HG02623 (cell line): ENCODE data around the gene KDSR.
"Not testable (repeated sequence)": the region's sequence is repeated elsewhere in the genome, so short reads cannot be mapped to it uniquely, and the experiment has no call there.

Experiments
- ATAC-seq: cut with Tn5 transposase; IDR thresholded peaks from one replicate; pipeline ENCODE4 v1.9.1; 2021; ENCODE audit warnings: moderate library complexity; ENCODE audit not compliant: unreplicated experiment

Gene KDSR

DNA sequence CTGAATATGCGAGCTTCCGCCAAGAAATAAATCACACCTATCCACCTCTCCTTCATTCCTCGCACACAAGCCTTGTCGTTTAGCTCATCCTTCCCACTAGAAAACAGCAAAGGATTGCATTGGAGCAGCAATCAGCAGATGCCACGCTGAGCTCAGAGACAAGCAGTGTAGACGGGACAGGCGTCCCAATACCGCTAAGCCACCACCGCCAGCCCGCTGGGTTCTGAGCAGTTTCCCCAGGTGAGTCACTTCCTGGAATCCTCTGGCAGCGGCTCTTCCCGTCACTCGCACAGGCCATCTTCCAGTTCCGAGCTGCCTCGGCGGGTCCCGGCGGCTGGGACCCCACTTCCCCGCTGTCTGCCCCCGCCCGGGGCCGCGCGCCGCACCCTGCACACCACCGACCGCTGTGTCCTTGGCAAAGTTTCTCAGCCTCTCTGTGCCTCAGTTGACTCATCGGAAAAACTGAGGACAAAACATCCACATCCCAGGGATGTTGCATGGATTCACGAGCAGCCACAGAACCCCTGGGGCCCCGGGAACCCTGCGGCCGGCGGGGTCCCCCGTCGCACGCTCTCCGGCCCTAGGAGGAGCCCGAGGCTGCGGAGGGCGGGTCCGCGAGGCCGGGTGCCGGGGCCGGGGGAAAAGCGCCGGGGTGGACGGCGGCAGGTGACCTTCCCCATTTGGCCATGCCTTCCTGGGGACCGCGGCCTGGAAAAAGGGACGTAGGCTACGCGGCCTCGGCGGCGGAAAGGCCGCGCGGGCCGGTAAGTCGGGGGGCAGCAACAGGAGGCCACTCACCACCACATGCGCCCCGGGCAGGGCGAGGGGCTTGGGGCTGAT lies 573 bp downstream of the KDSR start:
- peak; percentile 27 for ATAC-seq

DNA sequence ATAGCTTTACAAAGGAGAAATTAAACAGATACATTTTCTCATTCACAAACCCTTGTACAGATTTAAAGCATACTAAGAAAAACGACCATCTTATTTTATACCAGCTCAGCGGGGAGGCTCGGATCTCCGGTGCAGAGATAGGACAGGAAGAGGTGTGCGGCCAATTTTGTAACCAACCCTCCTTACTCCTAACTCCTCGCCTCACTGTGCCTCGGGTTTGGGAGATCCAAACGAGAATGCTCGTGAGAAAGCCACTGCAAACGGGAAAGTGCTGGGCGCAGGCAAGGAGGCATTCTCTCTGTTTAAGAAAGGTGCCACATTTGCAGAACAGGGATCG lies 1.2 kb downstream of the KDSR start:
- ATAC-seq: no peak

DNA sequence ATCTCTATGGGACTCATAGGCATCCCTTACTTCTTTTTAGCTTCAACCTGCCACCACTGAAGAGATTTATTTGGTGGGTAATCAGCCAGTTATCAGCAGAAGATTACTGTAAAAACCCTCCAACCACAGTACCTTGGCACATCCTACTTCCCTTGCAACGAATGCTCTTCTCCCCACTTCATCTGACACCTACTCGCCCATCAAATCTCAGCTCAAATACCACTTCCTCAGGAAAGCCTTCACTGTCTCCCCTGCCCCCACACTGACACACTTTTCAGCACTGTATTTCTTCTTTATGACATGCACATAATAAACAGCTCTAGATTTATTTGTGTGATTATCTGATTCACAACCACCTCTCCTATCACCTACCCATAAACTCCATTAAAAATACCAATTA lies 3.1 kb downstream of the KDSR start:
- no peak for ATAC-seq

DNA sequence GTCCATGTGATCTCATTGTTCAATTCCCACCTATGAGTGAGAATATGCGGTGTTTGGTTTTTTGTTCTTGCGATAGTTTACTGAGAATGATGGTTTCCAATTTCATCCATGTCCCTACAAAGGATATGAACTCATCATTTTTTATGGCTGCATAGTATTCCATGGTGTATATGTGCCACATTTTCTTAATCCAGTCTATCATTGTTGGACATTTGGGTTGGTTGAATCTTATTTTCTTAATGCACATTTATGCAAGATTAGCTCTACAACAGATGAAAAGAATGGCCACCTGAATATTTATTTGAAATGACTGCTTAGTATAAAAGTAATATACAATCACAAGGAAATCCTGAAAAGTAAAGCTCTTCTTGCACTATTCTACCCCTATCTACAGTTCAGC lies 3.6 kb downstream of the KDSR start:
- ATAC-seq: not testable (repeated sequence)

DNA sequence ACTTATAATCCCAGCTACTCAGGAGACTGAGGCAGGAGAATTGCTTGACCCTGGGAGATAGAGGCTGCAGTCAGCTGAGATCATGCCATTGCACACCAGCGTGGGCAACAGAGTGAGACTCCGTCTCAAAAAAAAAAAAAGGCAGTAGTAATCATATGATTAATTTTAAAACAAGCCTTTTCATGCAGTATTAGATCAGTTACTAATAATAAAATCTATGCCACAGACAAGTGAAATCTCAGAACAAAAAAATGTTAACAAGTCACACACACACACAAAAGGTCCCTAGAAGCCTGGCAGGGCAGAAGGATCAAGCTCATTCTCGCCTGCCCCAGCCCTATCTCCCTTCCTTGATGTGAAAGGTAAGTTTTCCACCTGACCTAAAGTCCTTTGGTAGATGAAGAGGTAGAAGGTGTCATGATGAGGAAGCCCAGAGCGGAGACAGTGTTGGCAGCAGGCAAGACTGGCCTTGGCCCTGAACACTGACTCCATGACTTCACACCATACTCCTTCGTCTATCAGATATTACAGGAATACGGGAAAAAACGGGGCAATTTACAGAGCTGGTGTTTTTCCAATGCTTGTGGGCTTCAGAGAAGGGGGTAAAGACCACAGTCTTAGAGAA lies 10.6 kb downstream of the KDSR start:
- no peak for ATAC-seq

DNA sequence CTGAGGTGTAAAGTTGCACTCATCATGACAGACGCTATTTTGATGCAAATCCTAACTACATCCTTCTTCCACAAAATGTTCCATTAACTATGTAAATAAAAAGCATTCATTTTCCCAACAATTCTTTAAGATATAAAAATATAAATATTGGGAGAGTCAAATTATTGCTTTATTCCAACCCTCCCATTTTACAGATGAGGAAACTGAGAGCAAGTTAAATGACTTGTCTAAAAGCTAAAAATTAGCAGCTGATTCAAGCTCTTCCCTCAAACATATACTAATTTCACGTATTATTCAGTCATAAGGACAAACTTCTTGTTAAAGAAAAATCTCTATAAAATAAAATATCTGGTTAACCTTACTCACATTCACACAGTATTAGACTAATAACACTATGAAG lies 16.8 kb downstream of the KDSR start:
- no peak for ATAC-seq

DNA sequence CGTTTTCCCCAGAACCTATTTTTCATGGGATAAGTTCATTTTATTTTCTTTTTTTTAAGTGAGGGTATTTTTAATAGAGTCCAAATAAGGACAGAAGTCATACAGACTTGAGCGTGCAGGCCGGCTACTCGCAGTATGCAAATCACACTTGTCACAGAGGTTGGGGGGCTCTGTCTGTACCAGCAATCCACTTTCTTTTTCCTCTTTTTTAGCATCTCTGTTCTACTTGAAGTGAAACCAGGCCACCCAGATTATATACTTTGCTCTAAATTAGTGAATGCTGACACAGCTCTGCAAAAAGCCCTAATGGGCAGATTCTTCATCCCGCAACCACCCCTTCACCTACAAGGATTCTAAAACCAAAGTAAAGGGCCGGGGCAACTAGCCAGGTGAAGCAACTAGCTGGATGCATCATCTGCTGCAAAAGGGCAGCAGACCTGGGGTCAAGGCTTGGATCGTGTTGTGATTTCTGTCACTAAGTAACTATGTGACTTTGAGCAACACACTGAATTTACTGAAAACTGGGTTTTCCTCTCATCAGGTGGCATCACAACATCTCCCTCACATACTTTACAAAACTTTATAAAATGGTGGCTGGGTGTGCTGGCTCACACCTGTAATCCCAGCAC lies 18.4 kb downstream of the KDSR start:
- peak; percentile 61 for ATAC-seq

DNA sequence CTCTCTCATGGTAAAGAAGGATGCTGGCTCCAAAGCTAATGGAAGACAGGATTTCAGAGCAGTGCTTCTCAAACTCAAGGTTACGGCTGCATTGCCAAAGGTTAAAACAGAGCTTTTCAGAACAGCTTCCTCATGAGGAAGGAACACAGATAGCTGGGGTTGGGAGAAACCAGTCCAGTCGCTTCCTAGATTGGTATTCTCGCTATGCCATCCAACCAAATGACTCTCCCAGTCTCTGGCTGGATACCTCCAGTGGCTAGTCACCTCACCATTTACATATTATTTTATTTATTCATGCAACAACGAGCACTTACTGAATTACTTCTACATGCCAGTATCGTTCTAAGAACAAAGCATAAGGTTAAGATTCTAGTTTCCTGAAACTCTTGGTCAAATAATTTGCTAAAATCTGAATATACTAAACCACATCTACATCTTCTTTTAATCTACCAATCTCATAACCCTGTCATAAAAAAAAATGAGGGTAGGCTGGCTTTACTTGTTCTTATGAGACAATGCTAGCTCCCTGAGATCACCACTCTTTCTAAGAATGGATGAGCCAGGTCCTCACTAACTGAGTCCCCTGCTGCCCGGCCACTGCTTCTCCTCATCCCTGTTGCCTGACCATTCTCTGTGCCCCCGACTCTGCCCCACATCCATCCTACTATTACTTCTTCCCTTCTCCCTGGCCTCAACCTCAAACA lies 20.4 kb downstream of the KDSR start:
- ATAC-seq: no peak

DNA sequence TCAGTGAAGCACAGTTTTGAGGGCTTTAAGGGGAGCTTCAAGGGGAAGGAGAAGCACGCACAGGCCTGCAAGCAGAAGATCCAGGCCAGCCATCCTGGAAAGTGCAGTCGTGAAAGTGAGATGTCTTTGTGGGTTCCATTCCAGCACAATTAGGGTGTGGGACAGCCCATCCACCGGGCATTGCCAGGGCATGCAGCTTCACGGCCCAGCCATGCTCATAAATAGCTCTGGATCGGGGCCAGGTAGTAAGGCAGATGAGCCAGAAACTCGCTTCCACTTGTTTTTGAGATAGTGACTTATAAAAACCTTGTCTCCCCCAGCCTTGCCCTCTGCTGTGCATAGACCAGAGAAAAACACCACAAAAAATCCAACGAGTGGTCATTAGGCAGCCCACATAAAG lies 21.0 kb downstream of the KDSR start:
- no peak for ATAC-seq

DNA sequence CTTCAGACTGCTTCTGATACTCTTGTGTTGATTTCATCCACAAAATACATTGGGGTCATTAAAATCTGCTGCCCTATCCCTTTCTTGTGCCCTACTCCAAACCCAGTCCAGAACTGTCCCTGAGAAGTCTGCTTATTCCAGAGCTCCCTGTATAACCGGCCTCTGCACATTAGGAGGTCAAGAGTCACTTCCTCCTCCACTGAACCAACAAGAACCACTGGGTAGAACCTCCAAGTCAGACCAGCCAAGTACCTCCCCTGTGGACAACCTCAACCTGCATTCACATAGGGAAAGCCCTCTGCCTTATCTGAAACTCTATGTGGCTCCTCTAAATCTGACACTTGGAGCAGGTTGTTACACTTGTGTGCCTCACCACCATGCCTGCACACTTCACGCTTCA lies 22.1 kb downstream of the KDSR start:
- ATAC-seq: no peak

DNA sequence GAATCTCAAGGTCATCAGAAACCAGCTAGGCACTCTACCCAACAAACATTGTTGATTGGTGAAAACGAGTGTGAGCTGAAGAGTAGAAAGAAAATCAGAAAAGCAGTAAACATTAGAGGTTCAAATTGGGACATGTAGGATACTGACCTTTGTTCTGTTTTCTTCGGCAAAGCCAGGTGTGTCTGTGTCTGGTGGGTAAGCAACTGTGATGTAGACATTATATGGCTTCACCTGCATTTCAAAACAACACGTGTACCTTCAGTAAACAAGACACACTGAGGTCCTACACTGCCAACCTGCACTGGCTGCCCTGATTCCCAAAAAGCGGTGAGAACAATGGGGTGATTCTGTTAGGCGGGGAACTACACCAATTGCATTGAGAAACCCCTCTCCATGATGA lies 22.7 kb downstream of the KDSR start:
- no peak for ATAC-seq

DNA sequence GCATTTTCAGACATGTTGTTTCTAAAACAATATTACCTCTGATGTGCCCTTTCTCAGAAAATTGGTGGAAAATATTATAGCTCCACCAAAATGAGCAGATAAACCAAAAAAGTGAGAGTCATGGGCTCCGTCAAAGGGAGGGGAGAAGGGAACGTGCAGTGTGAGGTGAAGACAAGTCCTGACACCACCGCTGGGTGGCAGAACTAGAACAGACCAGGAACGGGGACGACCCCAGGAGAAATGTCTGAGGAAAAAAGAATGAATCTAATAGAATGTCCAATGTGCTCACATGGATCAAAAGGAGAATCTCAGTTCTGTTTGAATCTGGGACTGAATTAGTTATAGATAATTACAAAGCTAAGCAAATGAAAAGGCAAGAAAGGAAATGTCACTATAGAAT lies 24.8 kb downstream of the KDSR start:
- ATAC-seq: no peak

DNA sequence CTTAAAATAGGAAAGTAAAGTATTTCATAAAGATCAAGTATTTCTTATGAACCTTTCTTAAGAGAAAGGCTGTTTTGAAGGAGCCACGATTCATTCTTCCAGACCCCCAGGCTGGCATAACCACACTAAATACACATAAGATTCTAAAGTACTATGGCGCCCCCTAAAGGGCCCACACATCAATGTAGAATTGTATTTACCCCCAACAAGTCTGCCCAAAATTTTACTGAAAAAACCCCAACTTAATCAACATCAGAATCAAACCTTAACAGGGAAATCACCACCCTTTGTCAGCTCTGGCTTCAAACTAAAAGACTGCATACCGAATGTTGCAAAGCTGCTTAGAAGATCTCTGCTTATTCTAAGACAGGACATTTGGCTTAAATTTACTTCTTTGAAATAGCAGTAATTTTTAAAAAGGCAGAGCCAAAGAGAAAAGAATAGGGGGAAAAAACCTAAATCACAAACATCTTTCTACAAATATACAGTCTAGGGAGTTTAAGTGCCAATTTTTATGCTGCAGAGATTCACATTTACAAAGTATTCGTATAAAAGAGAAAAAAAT lies 27.0 kb downstream of the KDSR start:
- no peak for ATAC-seq

DNA sequence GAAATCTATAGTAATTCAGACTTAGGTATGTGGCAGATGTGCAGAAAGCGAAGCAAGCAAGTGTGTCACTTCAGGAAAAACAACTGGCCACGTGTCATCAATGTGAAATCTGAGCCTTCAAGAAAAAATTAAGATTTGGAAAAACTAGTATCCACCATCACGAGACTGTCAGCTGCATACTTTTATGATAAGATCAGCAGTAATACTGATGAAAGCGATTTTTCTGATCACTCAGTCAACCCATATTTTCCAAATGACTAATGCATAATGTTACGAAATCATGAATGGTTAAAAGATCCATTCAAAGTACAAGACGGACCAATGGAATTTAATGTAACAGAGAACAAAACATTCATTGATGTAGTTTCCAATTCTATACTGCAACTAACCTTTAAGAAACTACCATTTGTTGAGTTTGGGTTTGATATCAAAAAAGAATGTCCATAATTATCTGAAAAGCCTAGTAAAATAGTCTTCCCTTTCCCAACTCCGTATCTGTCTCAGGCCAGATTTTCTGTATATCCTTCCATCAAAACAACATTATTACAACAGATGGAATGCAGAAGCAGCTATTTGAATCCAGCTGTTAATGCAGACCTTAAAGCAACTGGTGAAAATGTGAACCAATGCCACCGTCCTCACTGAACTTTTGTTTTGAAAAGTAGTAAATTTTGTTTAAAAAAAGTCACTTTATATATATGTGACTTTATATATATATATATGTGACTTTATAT lies 30.5 kb downstream of the KDSR start:
- no peak for ATAC-seq

DNA sequence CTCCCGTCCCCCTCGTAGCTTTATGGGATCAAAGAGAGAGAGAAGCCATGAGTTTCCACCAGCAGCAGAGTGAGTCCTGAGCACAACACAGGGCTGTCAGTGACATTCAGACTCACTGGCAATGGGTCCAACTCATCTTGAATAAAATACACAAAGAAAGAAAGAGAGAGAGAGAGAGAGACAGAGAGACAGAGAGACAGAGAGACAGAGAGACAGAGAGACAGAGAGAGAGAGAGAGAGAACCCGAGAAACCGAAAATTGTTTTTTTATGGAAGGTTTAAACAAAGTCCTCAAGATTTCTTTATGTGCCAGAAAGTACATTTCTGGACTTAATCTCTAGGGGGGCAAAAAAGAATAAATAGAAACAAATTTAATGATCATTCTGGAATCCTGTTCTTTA lies 35.9 kb downstream of the KDSR start:
- ATAC-seq: no peak

DNA sequence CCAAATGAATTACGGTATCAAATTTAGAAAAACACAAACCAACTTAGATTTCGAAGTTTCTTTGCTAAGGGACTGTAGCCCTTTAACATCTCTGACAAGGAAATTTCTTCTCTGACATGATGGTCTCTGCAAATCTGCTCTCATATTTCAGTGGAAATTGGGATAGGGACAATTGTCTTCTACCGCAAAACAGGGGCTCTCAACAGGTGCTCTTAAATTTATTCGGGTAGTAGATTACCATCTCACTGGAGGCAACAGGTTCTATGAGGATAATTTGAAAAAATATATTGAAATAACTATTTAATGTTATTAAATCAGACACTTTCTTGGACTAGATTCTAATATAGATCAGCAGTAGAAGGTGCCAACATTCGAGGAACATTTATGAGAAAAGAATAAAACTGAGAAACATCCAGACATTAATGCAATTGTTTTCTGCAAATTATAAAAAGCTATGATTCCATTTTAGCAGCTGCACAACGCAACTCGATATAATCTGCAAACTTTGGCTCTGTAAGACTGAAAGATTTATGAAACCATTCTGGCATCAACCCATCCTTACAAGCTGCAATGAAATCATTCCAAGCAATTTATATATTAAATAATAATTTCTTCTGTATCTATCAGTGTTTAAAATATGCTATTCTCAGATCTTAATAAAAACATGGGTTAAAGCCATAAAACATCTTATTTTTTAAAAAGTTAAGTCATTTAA lies 37.4 kb downstream of the KDSR start:
- no peak for ATAC-seq

DNA sequence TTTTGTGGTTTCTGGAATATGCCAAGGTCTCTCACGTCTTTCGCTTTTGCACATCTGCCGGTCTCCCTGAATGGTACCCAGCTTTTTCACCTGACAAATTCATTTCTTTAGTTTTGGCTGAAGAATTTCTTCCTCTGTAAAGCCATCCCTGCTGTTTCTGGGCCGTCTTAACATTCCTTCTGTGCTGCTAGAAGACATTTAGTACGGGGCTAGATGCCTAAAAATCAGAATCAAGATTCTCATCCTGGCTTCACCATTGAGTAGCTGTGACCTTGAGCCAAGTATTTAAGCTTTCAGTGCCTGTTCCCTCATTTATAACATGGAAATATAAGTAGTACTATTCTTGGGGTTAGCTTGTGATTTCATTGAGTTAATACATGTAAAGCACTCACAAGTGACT lies 41.0 kb downstream of the KDSR start:
- ATAC-seq: no peak

DNA sequence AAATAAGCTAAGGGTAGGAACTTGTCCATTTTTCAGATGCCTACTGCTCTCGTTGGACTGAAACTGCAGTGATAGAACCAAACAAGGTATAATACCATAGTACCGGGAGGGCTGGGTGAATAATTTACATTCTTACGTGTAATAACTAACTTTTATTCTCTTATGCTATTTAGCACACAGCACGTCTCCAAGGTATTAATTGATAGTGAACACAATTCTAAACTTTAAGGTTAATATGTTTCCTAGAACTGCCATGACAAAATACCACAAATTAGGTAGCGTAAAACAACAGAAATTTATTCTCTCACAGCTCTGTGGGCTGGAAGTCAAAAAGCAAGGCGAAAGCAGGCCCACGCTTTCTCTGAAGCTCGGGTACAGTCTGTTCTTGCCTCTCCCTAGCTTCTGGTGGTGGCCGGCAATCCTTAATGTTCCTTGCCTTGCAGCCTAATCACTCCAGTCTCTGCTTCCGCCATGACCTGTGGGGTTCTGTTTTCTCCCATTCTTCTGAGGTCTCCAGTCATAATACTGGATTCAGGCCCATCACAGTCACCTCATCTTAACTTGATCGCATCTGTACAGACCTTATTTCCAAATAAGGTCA lies 41.8 kb downstream of the KDSR start:
- ATAC-seq: no peak

DNA sequence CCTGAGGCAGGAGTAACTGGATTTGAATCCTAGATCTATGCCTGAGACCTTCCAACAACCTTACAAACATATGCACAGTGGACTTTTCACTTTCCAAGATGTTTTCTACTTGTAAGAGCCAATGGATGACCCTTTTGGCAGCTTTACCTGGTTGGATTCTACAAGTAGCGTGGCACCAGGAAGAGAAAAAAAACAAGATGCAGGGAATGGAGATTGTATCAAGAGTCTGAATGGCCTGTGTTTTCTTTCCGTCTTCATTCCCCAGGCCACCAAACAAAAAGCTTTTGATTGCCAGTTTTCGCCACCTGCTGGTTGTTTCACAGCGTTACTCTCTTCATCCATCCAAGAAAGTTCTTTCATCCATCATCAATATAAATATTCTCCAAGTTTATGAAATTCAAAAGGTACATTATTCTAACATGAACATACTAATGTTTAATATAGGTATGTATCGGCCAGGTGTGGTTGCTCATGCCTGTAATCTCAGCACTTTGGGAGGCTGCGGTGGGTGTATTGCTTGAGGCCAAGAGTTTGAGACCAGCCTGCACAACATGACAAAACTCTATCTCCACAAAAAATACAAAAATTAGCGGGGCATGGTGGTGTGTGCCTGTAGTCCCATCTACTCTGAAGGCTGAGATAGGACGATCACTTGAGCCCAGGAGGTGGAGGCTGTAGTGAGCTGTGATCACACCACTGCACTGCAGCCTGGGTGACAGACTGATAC lies 43.9 kb downstream of the KDSR start:
- ATAC-seq: no peak
